Progenitor cell of endocrine pancreas (in vitro differentiated cells): Measurements from ENCODE around the gene UBL4B. TPM values are rescaled to one million over a fixed set of nuclear protein-coding genes. Genes with fewer than 3 reads are reported as not detected.

Experiments
- DNase-seq: peaks from one replicate; pipeline ENCODE4 v3.0.0; 2021; ENCODE audit warnings: low spot score; ENCODE audit not compliant: unreplicated experiment
- H3K27ac Mint-ChIP-seq: 2 replicates; pipeline ENCODE4 v1.8.0; 2021; ENCODE audit warnings: mild to moderate bottlenecking, moderate library complexity, mixed read lengths
- H3K27me3 Mint-ChIP-seq: 2 replicates; pipeline ENCODE4 v1.8.0; 2021; ENCODE audit warnings: mixed read lengths
- H3K36me3 Mint-ChIP-seq: 2 replicates; pipeline ENCODE4 v1.8.0; 2022; ENCODE audit warnings: mixed read lengths; ENCODE audit not compliant: insufficient read depth
- H3K4me1 Mint-ChIP-seq: 2 replicates; pipeline ENCODE4 v1.8.0; 2021; ENCODE audit warnings: low read depth, mixed read lengths
- H3K4me3 Mint-ChIP-seq: 2 replicates; pipeline ENCODE4 v1.8.0; 2021; ENCODE audit warnings: low read depth, mild to moderate bottlenecking, moderate library complexity, mixed read lengths
- H3K9me3 Mint-ChIP-seq: 2 replicates; pipeline ENCODE4 v1.8.0; 2021; ENCODE audit warnings: low read depth, mixed read lengths
- CTCF ChIP-seq: fragments of 200-600 bp; sonication (generic); IDR thresholded peaks from one replicate; pipeline ENCODE4 v1.5.0; 2021; ENCODE audit warnings: antibody characterized with exemption, mild to moderate bottlenecking; ENCODE audit not compliant: unreplicated experiment
- total RNA-seq: library from RNA; stranded (reverse); gene quantifications from 2 replicates; pipeline ENCODE4 v1.2.1, GENCODE V29; 2021

Gene UBL4B
- total RNA-seq, 1 donor from 2014 or later = not detected

- H3K36me3 Mint-ChIP-seq = no peaks in the 10 kb centered on the region
Observed at GRCh38 chr1:110113551-110113950, 1.3 kb downstream of the UBL4B start.

DNA sequence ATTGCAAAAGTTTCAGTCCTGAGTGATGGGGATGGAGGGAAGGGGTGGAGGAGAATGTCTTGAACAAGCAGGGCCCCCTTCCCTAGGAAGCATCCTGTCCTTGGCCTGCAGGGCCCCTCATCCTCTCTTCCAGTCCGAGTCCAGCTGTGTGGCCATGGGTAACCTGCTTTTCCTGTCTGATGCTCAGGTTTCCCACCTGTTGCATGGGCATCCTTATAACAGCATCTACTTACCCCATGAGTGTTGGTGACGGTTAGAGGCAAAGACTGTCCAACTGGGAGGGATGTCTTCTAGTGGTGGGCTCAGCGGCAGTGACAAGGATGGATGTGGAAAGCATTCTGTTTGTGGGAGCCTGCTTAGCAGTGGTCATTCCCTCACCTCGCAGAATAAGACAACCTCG, 1.9 kb downstream of the UBL4B start:
- no peak for DNase-seq
- H3K27ac Mint-ChIP-seq = no peak overlapping the region
- TF ChIP-seq CTCF = no peak
- no peaks in the 10 kb centered on the region for H3K4me1 Mint-ChIP-seq
- H3K9me3 Mint-ChIP-seq = no peaks in the 10 kb centered on the region
- H3K4me3 Mint-ChIP-seq = no peak overlapping the region
- H3K27me3 Mint-ChIP-seq = peaks cover 80% of the 10 kb centered on the region
- no peaks in the 10 kb centered on the region for H3K36me3 Mint-ChIP-seq

More at GRCh38 chr1:110113551-110113950, 1.3 kb downstream of the UBL4B start:
- TF ChIP-seq CTCF = no peak
- Mint-ChIP-seq H3K27me3 (peaks cover 81% of the 10 kb centered on the region), H3K9me3 (no peaks in the 10 kb centered on the region), H3K27ac (no peak overlapping the region), H3K4me3 (no peak overlapping the region), H3K4me1 (no peaks in the 10 kb centered on the region)
- DNase-seq = no peak

DNA sequence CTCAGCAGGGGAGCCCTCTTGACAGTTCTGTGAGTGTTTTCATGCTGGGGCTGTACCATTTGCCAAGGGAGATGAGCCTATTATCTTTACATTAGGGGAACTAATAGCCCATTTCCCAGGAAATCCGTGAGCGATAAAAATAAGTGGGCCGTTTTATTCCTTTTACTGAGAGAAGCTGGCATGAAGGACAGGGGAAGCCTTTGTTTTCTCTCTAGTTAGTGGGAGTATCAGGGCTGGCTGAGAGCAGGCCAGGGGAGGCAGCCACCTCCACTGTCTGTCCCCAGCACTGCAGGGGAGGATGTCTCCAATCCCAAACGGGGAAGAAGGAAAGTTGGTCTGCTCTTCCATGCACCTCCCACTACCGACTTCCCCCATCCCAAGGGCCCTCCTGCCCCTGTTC, 2.5 kb downstream of the UBL4B start:
- no peak overlapping the region for H3K4me3 Mint-ChIP-seq
- DNase-seq = no peak
- H3K27ac Mint-ChIP-seq = no peak overlapping the region
- no peak for TF ChIP-seq CTCF
- H3K9me3 Mint-ChIP-seq = no peaks in the 10 kb centered on the region
- H3K36me3 Mint-ChIP-seq = no peaks in the 10 kb centered on the region
- peaks cover 78% of the 10 kb centered on the region for H3K27me3 Mint-ChIP-seq
- no peaks in the 10 kb centered on the region for H3K4me1 Mint-ChIP-seq

- H3K36me3 Mint-ChIP-seq = peaks cover 2% of the 10 kb centered on the region
- DNase-seq = no peak
- H3K9me3 Mint-ChIP-seq = peaks cover 6% of the 10 kb centered on the region
- H3K27me3 Mint-ChIP-seq = peaks cover 58% of the 10 kb centered on the region
- H3K27ac Mint-ChIP-seq = no peak overlapping the region
- H3K4me1 Mint-ChIP-seq = no peaks in the 10 kb centered on the region
- no peak overlapping the region for H3K4me3 Mint-ChIP-seq
- no peak for TF ChIP-seq CTCF
Observed at GRCh38 chr1:110118636-110119396, 6.6 kb downstream of the UBL4B start.

DNA sequence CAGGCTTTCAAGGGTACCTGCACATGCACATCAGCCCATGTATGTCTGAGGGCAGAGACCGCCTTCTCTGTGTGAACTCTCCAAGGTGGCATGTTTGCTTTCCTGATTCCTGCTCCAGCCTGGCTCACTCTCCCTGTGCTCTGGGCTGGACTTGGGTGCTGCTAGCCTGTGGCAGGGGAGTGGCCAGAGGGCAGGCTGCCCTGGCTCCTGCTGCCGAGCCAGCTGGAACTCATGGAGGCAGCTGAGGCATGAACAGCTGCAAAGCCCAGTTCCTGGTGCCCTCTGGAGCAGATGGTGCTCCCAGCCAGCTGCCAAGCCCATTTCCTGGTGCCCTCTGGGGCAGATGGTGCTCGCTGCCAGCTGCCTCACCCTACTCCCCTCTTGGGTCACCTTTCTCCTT, 7.6 kb downstream of the UBL4B start:
- H3K36me3 Mint-ChIP-seq = peaks cover 2% of the 10 kb centered on the region
- no peak for TF ChIP-seq CTCF
- no peak overlapping the region for H3K27ac Mint-ChIP-seq
- peaks cover 10% of the 10 kb centered on the region for H3K9me3 Mint-ChIP-seq
- no peak overlapping the region for H3K4me3 Mint-ChIP-seq
- H3K4me1 Mint-ChIP-seq = no peaks in the 10 kb centered on the region
- no peak for DNase-seq
- H3K27me3 Mint-ChIP-seq = peaks cover 52% of the 10 kb centered on the region
